HG03378 (cell line): Measurements from ENCODE around the gene ADAM33.

Experiments
- ATAC-seq: cut with Tn5 transposase; IDR thresholded peaks from one replicate; pipeline ENCODE4 v1.9.1; 2021; ENCODE audit warnings: mild to moderate bottlenecking, moderate library complexity; ENCODE audit not compliant: unreplicated experiment

The ADAM33 gene

DNA sequence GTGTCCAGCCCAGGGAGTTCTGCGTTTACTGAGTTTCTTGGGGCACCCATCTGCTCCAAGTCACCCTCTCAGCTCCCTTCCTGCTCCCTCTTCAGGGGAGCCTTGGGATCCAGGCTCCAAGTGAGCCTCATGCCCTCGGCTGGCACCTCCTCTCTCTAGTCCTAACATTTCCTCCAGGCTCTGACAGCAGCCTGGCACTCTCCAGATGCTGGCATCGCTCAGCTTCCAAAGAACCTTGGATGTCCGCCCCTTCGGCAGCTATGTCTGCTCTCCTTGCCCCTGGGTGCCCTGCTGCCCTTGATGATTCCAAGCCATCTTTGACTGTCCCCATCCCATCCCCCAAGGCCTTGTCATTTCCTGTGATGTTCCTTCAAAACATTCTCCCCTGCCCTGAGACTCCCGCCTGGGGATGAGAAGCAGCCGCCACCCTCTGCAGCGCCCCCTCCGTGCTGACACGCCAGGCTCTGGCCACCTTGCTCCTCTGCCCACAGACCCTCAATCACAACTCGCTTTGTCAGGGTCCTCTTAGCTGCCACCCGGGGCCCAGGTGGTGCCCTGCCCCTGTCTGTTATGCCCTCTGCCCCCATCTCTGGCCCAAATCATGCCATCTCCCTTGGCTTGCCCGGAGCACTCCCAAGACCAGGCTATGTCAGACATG is 12.0 kb downstream of the ADAM33 start:
- no peak for ATAC-seq

DNA sequence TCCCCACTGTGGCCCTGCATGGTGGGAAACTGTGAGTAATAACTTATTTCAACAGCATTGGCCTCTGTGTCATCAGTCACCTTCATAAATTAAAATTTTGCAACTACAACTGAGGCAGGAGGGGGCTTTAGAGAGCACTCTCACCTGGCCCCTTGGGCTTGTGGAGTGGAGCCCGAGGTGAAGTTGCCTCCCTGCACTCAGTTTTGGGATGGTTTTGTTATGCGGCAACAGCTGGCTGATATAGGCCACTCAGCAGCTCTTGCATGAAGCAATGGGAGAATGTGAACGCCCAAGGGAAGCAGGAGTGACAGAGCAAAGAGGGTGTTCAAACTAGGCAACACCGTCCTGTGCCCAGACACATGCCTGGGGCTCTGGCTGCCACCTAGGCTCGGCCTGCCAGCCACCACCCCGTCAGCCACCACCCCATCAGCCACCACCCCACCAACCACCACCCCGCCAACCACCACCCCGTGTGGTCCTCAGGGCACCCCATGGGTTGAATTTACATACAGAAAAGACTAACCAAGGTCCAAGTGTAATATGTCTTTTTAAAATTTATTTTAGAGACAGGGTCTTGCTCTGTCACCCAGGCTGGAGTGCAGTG is 14.3 kb downstream of the ADAM33 start:
- ATAC-seq: no peak

DNA sequence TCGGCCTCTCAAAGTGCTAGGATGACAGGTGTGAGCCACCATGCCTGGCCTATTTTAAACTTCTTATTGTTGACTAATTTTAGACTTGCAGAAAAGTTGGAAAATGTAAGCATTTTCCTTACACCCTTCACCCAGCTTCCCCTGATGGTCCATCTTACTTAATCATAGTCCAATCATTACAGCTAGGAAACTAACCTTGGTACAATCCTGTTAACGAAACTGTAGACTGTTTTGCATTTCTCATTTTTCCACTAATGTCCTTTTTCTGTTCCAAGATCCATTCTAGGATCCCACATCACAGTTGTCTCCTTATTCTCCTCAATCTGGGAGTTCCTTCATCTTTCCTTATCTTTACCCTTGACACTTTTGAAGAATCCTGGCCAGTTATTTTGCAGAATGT is 18.0 kb downstream of the ADAM33 start:
- no peak for ATAC-seq

DNA sequence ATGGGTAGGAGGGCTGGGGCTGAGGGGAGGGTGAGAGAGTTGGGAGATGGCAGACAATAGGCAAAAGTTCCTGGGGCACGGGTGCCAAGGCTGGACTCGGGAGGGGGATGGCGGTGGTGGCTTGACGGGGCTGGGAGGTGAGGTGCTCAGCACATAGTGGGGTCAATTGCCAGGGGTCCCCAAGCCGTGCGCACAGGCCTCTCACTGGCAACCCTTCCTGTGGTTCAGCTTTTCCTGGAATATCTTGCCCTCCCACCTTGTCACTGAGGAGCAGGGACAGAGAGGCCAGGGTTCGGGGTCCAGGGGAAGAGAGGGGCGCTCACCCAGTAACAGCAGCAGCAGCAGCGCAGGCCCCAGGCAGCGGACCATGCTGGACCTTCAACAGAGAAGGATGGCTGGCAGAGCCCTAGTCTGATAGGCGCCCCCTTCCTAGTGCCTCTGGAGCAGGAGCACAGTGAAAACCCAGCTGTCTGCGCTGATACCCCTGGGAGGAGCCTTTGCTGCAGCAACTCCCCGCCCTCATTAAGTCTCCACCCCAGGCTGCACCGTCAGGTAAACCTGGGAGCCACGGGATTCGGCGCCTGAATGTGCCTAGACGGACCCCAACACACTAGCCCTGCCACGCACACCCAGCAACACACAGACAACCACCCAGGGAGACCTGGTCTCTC is 18.6 kb downstream of the ADAM33 start, which contains the start of gene GFRA4:
Gene GFRA4 (minus strand): TSS at position 369 of the 671 bp plus-strand sequence. CDS start 0 bp downstream, at position 369.
- ATAC-seq: no peak

DNA sequence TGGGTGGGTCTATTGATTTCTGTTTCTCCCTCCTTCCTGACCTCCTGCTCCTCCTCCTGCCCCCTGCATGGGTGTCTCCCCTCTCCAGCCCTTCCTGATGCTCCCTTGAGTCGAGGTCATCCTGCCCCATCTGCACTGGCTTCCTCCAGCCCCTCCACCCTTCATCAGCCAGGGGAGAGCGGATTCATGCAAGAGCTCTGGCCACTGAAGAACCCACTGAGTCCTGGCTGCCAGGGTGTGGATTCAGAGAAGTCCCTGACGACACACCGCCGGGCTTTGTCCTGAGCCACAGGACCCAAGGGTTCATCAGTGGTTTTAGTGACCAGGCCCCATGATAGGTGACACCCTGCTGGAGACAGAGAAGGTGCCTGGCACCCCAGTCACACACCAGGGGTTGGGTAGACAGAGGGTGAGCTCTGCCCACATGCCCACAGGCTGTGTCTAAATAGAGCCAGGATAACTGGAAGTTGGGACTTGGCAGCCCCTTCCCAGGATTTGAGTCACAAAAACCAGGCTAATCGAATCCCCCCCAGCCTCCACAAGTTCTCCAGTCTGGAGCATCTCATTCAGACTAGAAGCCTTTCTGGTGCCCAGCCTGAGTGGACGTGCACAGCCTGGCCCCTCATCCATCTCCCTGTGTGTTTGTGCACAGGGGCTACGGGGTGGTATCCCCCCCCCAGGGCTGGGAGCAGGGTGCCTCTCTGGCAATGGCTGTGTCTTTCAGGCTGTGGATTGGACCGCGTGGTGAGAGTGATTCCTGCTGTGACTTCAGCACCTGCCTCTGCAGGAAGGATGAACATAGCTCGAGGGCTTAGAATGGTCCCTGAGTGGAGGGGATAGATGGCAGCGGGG is 19.8 kb downstream of the ADAM33 start:
- no peak for ATAC-seq

DNA sequence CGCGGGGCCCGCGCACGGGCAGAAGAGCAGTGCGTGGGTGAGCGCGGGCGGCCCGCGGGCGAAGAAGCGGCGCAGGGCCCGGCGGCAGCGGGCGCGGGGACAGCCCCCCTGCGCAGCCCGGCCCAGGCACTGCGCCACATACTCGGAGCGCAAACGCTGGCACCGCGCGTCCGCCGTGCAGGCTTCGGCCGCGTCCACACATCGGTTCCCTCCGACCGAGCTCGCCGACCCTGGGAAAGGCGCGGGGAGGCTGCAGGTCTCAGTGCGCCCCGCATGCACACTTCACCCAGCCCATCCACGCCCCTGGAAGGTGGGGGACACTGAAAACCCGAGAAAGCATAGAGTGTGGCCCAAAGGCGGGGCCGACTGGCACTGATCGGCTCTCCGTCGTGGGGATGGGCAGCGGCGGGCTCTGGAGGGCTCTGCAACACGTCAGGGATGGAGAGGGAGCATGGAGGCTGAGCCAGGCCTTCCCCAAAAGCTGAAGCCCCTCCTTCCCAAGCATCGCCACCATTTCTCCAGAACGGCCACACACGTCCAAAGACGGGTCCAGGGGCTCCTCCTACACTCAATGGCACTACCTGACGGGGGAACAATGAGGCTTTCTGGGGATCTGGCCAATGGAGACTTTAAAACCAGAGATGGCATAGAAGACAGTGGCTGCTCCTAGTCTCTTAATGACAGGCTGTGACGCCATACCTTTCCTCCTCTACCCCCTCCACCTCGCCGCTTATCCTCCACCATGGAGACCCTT is 20.6 kb downstream of the ADAM33 start:
- ATAC-seq: no peak

DNA sequence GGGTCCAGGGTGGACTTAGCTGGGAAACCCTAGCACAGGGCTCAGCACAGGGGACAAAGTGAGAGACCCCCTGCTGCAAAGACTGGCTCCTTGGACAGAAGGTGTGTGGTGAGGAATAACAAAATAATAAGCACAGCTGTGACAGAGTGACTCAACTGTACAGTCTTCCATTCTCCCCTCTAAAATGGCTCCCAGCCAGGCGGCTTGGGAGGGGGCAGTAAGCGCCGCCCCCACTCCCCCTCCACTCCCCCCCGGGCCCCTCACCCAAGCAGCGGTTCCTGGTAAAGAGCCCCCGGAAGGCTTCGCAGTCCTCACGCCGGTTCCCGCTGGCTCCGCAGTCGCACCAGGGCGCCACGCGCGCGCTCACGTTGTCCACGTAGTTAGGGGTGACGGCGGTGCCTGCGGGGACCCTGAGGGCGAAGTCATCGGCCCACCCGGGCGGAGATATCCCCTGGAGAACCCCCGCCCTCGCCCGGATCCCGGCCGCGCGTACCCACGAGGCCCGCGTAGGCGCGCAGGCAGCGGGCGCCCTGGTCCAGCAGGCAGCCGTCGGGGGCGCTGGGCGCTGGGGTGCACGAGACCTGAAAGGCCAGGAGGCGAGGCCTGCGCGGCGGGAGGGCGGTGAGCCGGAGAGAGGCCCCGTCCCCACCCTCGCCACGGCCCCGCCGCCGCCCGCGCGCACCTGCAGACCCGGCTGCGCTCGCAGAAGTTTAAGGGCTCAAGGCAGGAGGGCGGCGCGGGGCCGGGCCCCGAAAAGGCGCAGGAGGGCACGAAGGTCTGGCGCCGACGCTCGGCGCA is 21.3 kb downstream of the ADAM33 start:
- no peak for ATAC-seq

DNA sequence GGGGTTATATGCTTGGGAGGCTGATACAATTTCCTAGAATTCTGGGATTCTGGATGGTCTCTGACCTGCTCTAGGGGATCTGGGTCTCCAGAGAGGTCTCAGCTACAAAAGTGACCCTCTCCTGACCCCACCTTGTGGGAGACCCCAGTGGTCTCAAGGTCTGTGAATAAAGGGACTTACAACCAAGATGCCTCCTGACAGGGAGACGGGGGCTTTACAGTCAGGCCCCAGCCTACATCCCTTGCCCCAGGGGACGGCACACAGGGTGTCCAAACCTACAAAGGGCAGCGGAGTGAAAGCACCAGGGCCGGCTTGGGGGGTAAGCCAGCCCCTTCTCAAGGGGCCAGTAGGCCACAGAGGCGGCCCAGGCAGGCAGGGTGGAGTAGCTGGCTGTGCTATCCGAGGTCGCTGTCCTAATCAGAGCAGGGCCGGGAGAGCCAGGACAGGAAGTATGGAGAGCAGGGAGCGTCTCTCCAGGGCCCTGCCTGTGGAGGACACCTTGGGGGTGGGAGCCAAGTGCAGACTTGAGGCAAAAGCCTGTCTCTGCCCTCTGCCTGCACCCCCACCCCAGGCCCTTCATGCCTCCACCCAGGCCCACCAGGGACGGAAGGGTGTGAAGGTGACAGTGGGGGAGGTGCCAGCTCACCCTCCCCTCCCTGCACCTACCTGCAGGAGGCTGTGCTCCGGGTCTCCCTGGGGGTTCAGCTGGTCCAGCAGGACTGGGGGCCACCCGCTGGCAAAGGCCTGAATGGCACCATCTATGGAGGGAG is 22.1 kb downstream of the ADAM33 start:
- no peak for ATAC-seq

DNA sequence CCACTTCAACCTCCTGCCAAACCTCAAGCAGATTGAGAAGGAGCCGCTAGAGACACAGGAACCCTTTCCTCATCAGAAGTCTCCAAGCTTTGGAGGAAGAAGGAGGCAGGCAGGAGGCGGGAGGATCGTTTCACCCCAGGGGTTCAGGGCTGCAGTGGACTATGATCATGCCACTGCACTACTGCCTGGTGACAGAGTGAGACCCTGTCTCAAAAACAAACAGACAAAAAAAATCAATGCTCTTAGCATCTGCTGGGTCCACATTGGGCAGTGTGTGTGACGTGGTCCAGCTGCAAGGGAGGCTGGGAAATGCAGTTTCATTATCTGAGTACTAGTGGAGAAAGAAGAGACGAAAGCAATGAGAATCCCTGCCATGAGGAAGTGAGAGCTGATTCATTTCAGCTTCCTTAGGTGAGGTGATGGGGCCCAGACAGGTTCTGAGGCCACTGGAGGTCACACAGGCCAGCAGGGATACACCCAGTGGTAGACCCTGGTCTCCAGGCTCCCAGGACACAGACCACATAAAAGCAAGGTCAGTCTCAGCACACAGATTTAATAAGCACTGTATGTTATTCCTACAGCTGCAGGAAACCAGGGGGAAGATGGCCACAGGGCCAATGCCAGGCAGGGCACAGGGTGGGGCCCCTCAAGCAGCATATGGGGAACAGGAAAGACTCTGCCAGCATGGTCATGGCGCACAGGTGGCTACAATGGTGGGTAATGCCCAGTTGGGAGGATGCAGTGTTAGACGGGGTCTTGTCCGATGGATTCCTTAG is 22.9 kb downstream of the ADAM33 start:
- peak; percentile 93 for ATAC-seq

DNA sequence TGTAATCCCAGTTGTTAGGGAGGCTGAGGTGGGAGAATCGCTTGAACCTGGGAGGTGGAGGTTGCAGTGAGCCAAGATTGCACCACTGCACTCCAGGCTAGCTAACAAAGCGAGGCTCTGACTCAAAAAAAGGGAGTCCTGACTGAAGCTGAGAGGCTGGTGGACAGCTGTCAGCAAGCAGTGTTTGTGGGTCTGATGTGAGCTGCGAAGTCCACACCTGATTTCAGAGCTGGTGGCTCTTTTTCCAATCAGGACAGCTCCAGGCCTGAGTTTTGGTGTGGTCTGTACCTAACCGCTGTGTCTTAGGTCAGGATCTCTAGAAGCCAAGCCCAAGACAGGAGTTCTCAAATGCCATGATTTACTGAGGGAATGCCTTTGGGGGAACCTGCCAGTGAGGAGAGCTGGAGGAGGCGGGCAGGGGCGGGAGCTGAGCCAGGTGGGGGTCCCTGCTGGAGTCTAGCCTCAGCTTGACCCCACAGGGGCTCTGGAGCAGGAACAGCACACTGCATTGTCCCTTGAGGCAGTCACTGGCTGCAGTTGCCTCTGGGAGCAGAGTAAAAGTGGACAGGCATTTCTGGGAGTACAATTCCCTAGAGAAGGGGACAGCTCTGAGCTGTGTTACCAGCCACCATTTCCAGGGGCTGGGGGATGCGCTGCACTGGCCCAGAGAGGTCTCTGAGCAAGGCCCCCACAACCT is 23.6 kb downstream of the ADAM33 start:
- no peak for ATAC-seq

DNA sequence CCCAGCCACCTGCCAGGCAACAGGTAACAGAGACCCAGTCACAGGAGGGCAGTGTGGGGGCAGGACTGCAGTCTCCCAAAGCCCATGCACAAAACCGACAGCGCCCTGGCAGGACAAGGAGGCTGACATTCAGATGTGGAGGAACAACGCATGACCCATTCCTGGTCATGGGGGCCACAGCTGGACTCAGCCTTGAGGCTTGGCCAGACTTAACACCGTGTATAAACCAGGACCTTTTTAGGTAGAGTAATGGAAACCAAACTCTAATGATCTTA is 26.7 kb downstream of the ADAM33 start:
- ATAC-seq: no peak

DNA sequence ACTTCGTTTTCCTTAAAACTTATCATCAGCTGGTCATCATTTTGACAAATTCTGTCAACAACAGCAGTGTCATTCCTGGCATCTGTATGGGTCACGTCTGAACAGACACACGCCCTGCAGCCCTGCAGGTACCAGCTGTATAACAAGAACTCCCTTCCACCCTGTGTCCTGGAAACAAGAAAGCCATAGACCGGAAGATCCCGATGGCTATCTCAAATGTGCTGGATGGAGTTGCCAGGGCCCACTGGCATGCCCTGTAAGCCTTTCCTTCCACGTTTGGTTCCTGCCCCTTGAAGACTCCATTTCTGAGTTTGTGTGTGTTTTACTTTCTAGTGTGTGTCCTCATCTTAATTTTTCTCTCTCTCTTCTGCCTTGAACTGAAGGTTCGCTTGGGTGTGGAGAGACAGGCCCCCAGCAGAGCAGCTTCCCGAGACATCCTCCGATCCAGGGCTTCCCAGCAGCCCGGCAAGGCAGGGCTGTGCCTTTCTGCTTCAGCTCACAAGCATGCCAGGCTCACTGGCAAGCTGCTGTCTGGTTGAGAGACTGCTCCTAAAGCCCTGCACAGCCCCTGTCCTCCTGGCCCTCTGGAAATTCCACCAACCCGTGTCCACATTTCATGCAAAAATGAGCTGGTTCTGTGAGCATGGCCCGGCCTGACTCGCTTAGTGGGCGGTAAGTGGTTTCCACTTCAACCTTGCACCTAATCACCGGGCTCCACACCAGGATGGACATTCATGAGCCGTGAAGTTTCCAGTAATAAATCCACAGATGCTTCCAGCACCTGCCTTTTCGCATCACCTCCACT is 27.3 kb downstream of the ADAM33 start:
- no peak for ATAC-seq

DNA sequence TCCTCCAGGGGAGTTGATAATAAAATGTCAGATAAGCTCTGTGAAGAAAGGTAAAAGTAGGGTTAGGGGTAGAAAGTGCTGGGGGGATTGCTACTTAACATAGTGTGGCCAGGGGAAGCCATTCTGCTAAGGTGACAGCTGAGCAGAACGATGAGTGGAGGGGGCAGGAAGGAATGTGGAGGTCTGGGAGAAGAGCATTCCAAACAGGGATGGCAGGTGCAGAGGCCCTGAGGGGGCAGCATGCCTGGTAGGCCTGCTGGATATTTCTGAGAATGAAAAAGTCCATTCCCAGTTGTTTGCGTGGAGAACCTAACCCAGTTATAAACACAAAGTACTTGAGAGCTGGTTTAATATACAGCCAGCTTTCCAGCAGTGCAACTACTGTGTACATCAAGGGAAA is 27.9 kb downstream of the ADAM33 start:
- no peak for ATAC-seq

DNA sequence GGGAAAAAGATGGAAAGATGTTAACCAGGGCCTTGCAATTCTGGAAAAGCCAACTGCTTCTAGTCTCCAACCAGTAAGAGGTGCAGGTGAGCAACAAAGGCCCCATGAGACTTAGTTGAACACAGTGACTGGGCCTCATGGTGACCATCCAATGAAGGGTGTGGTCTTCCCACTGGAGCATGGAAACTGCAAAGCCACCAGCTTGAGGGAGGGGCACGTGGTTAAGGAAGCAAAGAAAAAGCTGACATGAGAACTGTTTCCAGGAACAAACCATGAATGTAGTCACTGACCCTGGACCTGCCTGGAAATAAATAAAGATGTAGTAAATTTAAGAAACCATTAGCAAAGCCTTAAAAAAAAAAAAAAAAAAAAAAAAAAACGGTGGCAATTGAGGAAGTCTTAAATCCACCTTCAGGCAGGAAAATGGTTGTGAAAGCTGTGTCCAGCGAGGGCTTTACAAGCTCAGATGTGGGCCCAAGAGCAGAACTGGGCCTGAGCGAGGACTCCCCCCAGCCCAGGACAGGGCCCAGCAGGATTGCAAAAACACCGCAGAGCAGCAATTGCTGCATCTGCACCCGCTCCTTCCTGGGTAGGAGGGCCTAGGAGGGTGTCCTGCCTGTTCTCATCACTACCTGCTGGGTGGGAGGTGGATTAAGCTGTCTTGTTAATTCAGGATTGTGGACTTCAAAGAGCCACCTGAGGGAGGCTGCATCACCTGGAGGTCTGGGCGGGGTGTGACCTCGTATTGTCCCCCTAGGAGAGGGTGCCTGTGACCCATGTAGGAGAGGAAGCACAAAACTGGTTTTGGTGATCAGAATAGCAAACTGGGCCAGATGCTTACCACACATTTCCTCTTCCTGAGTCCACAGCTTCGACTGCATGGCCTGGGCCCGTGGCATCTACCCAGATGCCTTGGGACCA is 28.9 kb downstream of the ADAM33 start:
- ATAC-seq: no peak

DNA sequence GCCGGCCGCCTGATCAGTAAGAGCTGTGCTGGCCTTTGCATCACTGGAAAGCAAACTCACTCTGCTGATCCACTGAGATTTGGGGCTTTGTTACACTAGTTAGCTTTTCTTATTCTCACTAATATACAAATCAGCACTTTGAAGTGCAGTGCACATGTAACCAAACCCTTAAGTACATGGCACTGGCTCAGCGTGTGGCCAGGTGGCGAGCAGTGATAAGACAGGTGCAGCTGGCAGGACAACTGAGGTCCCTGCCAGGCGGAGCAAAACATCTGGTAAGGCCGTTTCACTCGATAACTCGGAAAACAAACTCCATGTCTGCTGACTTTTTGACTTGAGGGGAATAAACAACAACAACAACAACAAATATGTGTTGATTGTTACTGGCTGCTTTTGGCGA is 29.6 kb downstream of the ADAM33 start:
- no peak for ATAC-seq
